Caco-2 (cell line): ENCODE data around the gene EIF4E3. TPM values are rescaled to one million over a fixed set of nuclear protein-coding genes. Genes with fewer than 3 reads are reported as not detected.

Experiments used
- BruUV-seq: library from RNA; stranded (reverse); fragments of 400-500 nt; replicated peaks from 2 replicates; lab custom pipeline; 2021; lab: Mats Ljungman, UMichigan
- CTCF ChIA-PET: fragments of 300-600 bp; sonication (Branson Sonifier 250); formaldehyde crosslinking; loops from one replicate; lab custom pipeline; 2022; ENCODE audit warnings: antibody characterized with exemption; lab: Charles Lee
- POLR2A ChIA-PET: fragments of 300-600 bp; sonication (Branson Sonifier 250); formaldehyde crosslinking; loops from one replicate; lab custom pipeline; 2022; ENCODE audit warnings: antibody characterized with exemption; lab: Charles Lee
- DNase-seq, 2 experiments: peaks; one replicate each; pipeline versions ENCODE4 v3.0.0 to v3.0.0-alpha.2; 2020 to 2022
- H3K27me3 ChIP-seq: replicated peaks from 2 replicates; pipeline ENCODE4 v1.6.0; 2011; ENCODE audit warnings: low read length; ENCODE audit not compliant: control insufficient read depth, insufficient read depth
- H3K36me3 ChIP-seq: 2 replicates; pipeline ENCODE4 v1.5.1; 2011; ENCODE audit warnings: low read length; ENCODE audit not compliant: control insufficient read depth, insufficient read depth
- H3K4me1 ChIP-seq: fragments of 250-450 bp; sonication (Bioruptor Pico); 2 replicates; pipeline ENCODE4 v1.5.1; 2020; ENCODE audit warnings: mild to moderate bottlenecking
- H3K4me3 ChIP-seq: 2 replicates; pipeline ENCODE4 v1.5.1; 2011; ENCODE audit warnings: low read depth, mild to moderate bottlenecking, control low read depth, low read length
- H3K9me3 ChIP-seq: fragments of 250-450 bp; sonication (Bioruptor Pico); 2 replicates; pipeline ENCODE4 v1.5.1; 2020; ENCODE audit warnings: mild to moderate bottlenecking, moderate library complexity
- H3K27ac Mint-ChIP-seq: one replicate; pipeline ENCODE4 v1.8.0; 2022; ENCODE audit warnings: mixed read lengths; ENCODE audit not compliant: unreplicated experiment
- H3K27me3 Mint-ChIP-seq: one replicate; pipeline ENCODE4 v1.8.0; 2022; ENCODE audit warnings: mixed read lengths; ENCODE audit not compliant: insufficient read depth, unreplicated experiment
- H3K36me3 Mint-ChIP-seq: one replicate; pipeline ENCODE4 v1.8.0; 2022; ENCODE audit warnings: mild to moderate bottlenecking, mixed read lengths; ENCODE audit not compliant: insufficient read depth, unreplicated experiment
- H3K4me1 Mint-ChIP-seq: one replicate; pipeline ENCODE4 v1.8.0; 2022; ENCODE audit warnings: low read depth, mixed read lengths; ENCODE audit not compliant: unreplicated experiment
- H3K4me3 Mint-ChIP-seq: one replicate; pipeline ENCODE4 v1.8.0; 2022; ENCODE audit warnings: mild to moderate bottlenecking, moderate library complexity, mixed read lengths; ENCODE audit not compliant: unreplicated experiment
- H3K9me3 Mint-ChIP-seq: one replicate; pipeline ENCODE4 v1.8.0; 2022; ENCODE audit warnings: mixed read lengths; ENCODE audit not compliant: unreplicated experiment
- intact Hi-C: fragments of 100-400 bp; cut with micrococcal nuclease; formaldehyde crosslinking; loops from one replicate; pipeline ENCODE4 v1.10.0; 2022; ENCODE audit not compliant: unreplicated experiment
- total RNA-seq: library from RNA; stranded (reverse); gene quantifications from 2 replicates; pipeline ENCODE4 v1.2.3, GENCODE V29; 2022
- TF ChIP-seq, protein P1 (sequence below), 2 experiments: fragments of 200-600 bp in 1 of 2; IDR thresholded peaks; 1 replicate in 1 of 2; 2 replicates in 1 of 2; pipeline versions ENCODE4 v1.5.1 to v1.8.0; 2011 to 2022; ENCODE audit warnings: antibody characterized with exemption in 1 of 2, control low read depth in 1 of 2, inconsistent platforms in 1 of 2, low read depth in 1 of 2, low read length in 1 of 2, mild to moderate bottlenecking in 1 of 2, moderate library complexity in 1 of 2; ENCODE audit not compliant: insufficient read depth in 1 of 2, severe bottlenecking in 1 of 2, unreplicated experiment in 1 of 2

EIF4E3 gene
- total RNA-seq, 1 experiment from 2014 or later: 1.7 TPM

DNA sequence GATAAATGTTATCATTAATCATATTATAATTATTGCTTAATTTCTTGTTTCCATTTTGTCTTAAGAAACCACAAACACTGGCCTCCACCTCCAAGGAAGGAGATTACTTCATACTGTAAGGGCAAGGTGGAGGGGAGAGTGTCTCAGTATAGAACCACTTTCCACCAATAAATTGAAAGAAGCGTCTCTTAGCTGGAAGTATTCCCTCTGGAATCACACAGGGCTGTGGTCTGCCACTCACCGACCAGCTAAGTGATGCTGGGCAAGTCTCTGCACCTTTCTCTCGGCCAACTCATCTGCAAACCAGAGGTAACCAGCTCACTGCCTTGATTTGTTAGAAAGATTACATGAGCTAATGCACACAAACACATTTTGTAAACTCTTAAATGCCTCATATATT lies 63.1 kb downstream of the EIF4E3 start:
- BruUV-seq: no TSS peak
- peaks cover 9% of the 10 kb centered on the region for H3K9me3 Mint-ChIP-seq
- no peak overlapping the region for H3K27ac Mint-ChIP-seq

DNA sequence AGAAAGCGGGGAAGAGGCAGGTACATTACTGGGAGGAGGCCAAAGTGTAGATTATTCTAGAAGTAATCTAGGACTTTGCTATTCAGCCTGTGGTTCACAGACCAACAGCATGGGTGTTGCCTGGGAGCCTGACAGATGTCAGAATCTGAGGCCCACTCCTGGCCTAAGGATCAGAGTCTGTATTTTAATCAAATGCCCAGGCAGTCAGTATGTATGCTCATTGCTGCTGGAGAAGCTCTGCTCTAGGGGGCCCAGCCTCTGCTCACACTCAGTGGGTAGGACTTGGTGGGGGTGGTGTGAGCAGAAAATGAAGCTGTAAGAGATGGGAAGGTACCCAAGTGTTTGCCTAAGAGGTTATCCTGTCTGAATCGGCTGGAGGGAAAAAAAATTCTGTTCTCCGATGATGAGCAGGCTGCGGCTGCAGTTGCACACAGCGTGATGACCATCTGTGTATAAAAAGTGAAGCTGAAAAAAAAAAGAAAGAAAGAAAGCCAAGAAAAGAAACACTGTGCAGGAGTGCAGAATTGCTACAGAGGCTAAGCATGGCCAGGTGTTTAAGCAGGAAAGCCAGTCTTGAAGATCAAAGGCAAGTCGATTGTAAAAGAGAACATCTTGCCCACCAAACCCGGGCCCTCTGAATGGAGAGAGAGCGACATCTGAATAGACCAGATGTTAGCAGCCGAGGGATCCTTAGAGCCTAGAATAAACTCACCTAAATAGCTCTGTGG lies 65.2 kb downstream of the EIF4E3 start:
- no peak for DNase-seq
- no peaks in the 10 kb centered on the region for H3K27me3 ChIP-seq
- no TSS peak for BruUV-seq
- Mint-ChIP-seq H3K36me3 (no peaks in the 10 kb centered on the region), H3K27ac (no peak overlapping the region), H3K4me1 (no peaks in the 10 kb centered on the region), H3K4me3 (no peak overlapping the region), H3K9me3 (no peaks in the 10 kb centered on the region), H3K27me3 (no peaks in the 10 kb centered on the region)
- ChIA-PET CTCF (no interaction called here), POLR2A (no interaction called here)
- TF ChIP-seq, protein P1, sequence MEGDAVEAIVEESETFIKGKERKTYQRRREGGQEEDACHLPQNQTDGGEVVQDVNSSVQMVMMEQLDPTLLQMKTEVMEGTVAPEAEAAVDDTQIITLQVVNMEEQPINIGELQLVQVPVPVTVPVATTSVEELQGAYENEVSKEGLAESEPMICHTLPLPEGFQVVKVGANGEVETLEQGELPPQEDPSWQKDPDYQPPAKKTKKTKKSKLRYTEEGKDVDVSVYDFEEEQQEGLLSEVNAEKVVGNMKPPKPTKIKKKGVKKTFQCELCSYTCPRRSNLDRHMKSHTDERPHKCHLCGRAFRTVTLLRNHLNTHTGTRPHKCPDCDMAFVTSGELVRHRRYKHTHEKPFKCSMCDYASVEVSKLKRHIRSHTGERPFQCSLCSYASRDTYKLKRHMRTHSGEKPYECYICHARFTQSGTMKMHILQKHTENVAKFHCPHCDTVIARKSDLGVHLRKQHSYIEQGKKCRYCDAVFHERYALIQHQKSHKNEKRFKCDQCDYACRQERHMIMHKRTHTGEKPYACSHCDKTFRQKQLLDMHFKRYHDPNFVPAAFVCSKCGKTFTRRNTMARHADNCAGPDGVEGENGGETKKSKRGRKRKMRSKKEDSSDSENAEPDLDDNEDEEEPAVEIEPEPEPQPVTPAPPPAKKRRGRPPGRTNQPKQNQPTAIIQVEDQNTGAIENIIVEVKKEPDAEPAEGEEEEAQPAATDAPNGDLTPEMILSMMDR (IDR thresholded peaks at IDR 0.05; ENCODE audit: insufficient read depth in 1 of 2, low read depth in 1 of 2, low read length in 1 of 2, severe bottlenecking in 1 of 2, unreplicated experiment in 1 of 2): no peak
- intact Hi-C loops: no loop called here
- no peaks in the 10 kb centered on the region for H3K4me1 ChIP-seq
- H3K9me3 ChIP-seq: no peaks in the 10 kb centered on the region
- no peaks in the 10 kb centered on the region for H3K36me3 ChIP-seq
- no peak overlapping the region for H3K4me3 ChIP-seq

More for the DNA sequence above, 63.1 kb downstream of the EIF4E3 start:
- Histone ChIP-seq H3K27me3 (no peaks in the 10 kb centered on the region), H3K4me1 (no peaks in the 10 kb centered on the region), H3K4me3 (no peak overlapping the region), H3K9me3 (no peaks in the 10 kb centered on the region), H3K36me3 (no peaks in the 10 kb centered on the region)
- CTCF ChIA-PET: no interaction called here
- POLR2A ChIA-PET: no interaction called here
- Mint-ChIP-seq H3K4me3 (no peak overlapping the region), H3K36me3 (no peaks in the 10 kb centered on the region), H3K27me3 (no peaks in the 10 kb centered on the region), H3K4me1 (no peaks in the 10 kb centered on the region)
- intact Hi-C loops: no loop called here
- TF ChIP-seq, protein P1 (IDR thresholded peaks at IDR 0.05; ENCODE audit: insufficient read depth in 1 of 2, low read depth in 1 of 2, low read length in 1 of 2, severe bottlenecking in 1 of 2, unreplicated experiment in 1 of 2): no peak
- no peak for DNase-seq

DNA sequence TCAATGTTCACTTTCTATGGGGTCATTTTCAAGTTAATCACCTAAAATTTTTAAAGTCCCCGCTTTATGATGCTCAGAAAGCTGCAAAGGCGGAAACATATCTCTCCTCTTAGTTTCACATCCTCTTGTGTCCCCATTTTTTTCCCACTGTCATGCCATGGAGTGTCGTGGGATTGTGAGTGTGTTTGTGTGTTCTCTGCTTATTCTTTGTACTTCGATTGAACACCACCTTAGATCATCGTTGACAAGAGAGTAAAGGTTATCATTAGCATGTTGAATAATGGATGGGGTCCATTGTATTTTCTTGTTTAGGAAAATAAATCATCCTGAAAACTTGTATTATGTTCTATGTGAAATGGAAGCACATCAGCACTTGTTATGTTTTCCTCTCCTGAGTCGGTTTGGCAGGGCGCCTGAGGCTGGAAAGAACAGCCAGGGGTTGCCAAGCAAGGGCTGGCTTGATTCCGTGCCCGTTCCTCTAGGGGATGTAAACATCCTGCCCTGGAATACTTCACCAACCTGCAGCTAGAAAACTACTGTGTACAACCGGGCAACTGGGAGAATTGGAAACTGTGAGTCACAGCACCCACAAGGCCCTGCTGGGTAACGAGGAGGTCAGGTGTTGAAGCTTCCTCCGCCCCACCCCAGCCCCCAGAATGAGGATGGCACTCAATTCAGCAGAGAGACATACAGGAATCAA lies 67.2 kb downstream of the EIF4E3 start:
- Mint-ChIP-seq H3K36me3 (no peaks in the 10 kb centered on the region), H3K27me3 (peaks cover 2% of the 10 kb centered on the region), H3K9me3 (no peaks in the 10 kb centered on the region), H3K4me1 (peaks cover under 1% of the 10 kb centered on the region), H3K4me3 (no peak overlapping the region), H3K27ac (no peak overlapping the region)
- Histone ChIP-seq H3K27me3 (no peaks in the 10 kb centered on the region), H3K36me3 (no peaks in the 10 kb centered on the region), H3K9me3 (no peaks in the 10 kb centered on the region), H3K4me1 (no peaks in the 10 kb centered on the region), H3K4me3 (no peak overlapping the region)
- no peak for DNase-seq
- TF ChIP-seq, protein P1 (IDR thresholded peaks at IDR 0.05; ENCODE audit: insufficient read depth in 1 of 2, low read depth in 1 of 2, low read length in 1 of 2, severe bottlenecking in 1 of 2, unreplicated experiment in 1 of 2): no peak
- intact Hi-C loops: no loop called here
- ChIA-PET POLR2A (no interaction called here), CTCF (no interaction called here)
- no TSS peak for BruUV-seq
